Activated T-helper 9 cell treated with anti-CD3 and anti-CD28 coated beads, Interleukin-2, amount 50 U/mL, for 16 hours (primary cell): Measurements from ENCODE around the gene ARFGAP2.

Experiments used
- DNase-seq: peaks from one replicate; pipeline ENCODE4 v3.0.0-alpha.2; 2020; ENCODE audit warnings: low read depth

The ARFGAP2 gene

GRCh38 chr11:47148270-47148669 lies 28.4 kb downstream of the ARFGAP2 start:
- DNase-seq, result no peak

GRCh38 chr11:47147681-47148080 lies 29.0 kb downstream of the ARFGAP2 start:
- no peak for DNase-seq

- no peak for DNase-seq
Observed at GRCh38 chr11:47147250-47147649, 29.4 kb downstream of the ARFGAP2 start.

GRCh38 chr11:47144541-47144940 lies 32.1 kb downstream of the ARFGAP2 start:
- DNase-seq, result no peak

- DNase-seq, result no peak
Observed at GRCh38 chr11:47143322-47143721, 33.4 kb downstream of the ARFGAP2 start.

- no peak for DNase-seq
Observed at GRCh38 chr11:47139878-47140277, 36.8 kb downstream of the ARFGAP2 start.

GRCh38 chr11:47137476-47137875 lies 39.2 kb downstream of the ARFGAP2 start:
- no peak for DNase-seq

GRCh38 chr11:47136921-47137320 lies 39.8 kb downstream of the ARFGAP2 start:
- no peak for DNase-seq

GRCh38 chr11:47136327-47136726 lies 40.4 kb downstream of the ARFGAP2 start:
- DNase-seq, result no peak

GRCh38 chr11:47132981-47133380 lies 43.7 kb downstream of the ARFGAP2 start:
- DNase-seq, result no peak

- DNase-seq, result no peak
Observed at GRCh38 chr11:47132490-47132889, 44.2 kb downstream of the ARFGAP2 start.

GRCh38 chr11:47131136-47131535 lies 45.5 kb downstream of the ARFGAP2 start:
- no peak for DNase-seq

- DNase-seq, result no peak
Observed at GRCh38 chr11:47130543-47130942, 46.1 kb downstream of the ARFGAP2 start.

- DNase-seq, result no peak
Observed at GRCh38 chr11:47127213-47127612, 49.5 kb downstream of the ARFGAP2 start.

- DNase-seq, result no peak
Observed at GRCh38 chr11:47125083-47125482, 51.6 kb downstream of the ARFGAP2 start.

GRCh38 chr11:47124675-47125074 lies 52.0 kb downstream of the ARFGAP2 start:
- DNase-seq, result no peak

- DNase-seq, result no peak
Observed at GRCh38 chr11:47123094-47123493, 53.6 kb downstream of the ARFGAP2 start.

GRCh38 chr11:47121731-47122130 lies 54.9 kb downstream of the ARFGAP2 start:
- DNase-seq, result no peak

GRCh38 chr11:47121056-47121455 lies 55.6 kb downstream of the ARFGAP2 start:
- no peak for DNase-seq

GRCh38 chr11:47118958-47119688 lies 57.6 kb downstream of the ARFGAP2 start:
- peak; percentile 10 for DNase-seq
